Measurements from ENCODE around the gene ERC2.

The ERC2 gene

GRCh38 chr3:55675478-55675877 lies 792.8 kb downstream of the ERC2 start:
- Mint-ChIP-seq H3K4me3 (no peak overlapping the region), H3K27ac (no peak overlapping the region), H3K4me1 (peaks cover 26% of the 10 kb centered on the region), H3K36me3 (ENCODE audit: low read depth) (no peaks in the 10 kb centered on the region), H3K9me3 (no peaks in the 10 kb centered on the region), H3K27me3 (ENCODE audit: low read depth) (peaks cover 3% of the 10 kb centered on the region)
- TF ChIP-seq CTCF (IDR thresholded peaks at IDR 0.05; ENCODE audit: unreplicated experiment in 3 of 3), result no peak

DNA sequence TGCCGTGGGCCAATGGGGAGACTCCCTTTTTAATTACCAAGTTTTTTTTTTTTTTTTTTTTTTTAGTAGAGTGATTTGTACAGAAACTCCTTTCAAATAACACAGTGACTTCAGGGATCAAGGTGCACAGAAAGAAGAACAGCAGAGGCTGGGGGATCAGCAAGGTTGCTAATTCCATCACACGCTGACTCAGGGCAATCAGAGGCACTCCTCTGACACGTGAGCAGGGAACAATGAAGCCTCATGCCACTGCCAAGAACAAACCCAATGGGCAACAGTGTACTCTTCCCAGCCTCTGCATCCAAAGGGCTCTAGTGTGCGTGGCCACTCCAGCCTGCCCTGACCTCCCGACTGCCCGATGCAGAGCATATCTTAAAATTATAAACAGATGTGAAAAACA lies 794.5 kb downstream of the ERC2 start:
- H3K4me1 Mint-ChIP-seq, result peaks cover 16% of the 10 kb centered on the region
- H3K27ac Mint-ChIP-seq, result peak overlapping the region in 1 of 3 experiments; percentile 24
- H3K4me3 Mint-ChIP-seq, result no peak overlapping the region
- no peak for TF ChIP-seq CTCF (IDR thresholded peaks at IDR 0.05; ENCODE audit: unreplicated experiment in 3 of 3)
- peaks cover 3% of the 10 kb centered on the region for H3K27me3 Mint-ChIP-seq (ENCODE audit: low read depth)
- H3K36me3 Mint-ChIP-seq (ENCODE audit: low read depth), result no peaks in the 10 kb centered on the region
- no peaks in the 10 kb centered on the region for H3K9me3 Mint-ChIP-seq

DNA sequence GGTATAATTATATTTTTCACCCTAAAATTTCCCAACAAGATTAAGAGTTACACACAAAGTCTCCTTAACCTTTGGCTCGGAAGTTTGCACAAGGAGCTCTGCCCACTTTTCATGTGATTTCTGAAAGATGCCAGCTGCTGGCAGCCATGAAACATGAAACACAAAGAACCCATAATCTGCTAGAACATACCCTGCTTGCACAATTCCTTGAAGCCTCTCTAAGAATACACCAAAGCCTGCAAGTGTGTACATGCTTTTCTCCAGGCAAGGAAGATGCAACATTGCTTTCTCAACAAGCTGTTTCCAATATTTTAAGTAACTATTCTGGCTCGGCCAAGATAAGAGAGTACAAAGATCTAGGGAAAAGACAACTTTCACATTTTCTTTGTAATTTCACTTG lies 799.1 kb downstream of the ERC2 start:
- H3K9me3 Mint-ChIP-seq, result no peaks in the 10 kb centered on the region
- peaks cover 6% of the 10 kb centered on the region for H3K4me1 Mint-ChIP-seq
- no peak overlapping the region for H3K4me3 Mint-ChIP-seq
- no peaks in the 10 kb centered on the region for H3K36me3 Mint-ChIP-seq (ENCODE audit: low read depth)
- H3K27me3 Mint-ChIP-seq (ENCODE audit: low read depth), result peaks cover 6% of the 10 kb centered on the region
- no peak overlapping the region for H3K27ac Mint-ChIP-seq
- no peak for TF ChIP-seq CTCF (IDR thresholded peaks at IDR 0.05; ENCODE audit: unreplicated experiment in 3 of 3)

DNA sequence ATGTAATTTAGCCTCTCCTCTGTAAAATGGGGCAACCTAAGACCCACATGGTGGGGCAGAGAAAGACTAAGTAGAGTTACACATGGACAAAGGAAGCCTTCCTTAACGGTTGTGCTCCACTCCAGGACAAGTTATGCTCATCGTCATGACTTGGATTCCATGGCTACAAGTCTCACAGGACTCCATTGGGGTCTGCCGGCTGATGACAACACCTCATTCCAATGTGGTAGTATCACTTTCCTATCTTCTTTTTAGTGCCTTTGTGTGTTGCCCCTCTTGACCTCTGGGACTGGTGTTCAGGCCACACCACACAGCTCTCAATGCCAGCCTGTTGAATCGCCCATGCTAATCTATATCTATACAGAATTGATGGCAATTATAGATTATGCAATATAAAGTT lies 799.9 kb downstream of the ERC2 start:
- H3K9me3 Mint-ChIP-seq, result no peaks in the 10 kb centered on the region
- H3K27me3 Mint-ChIP-seq (ENCODE audit: low read depth), result peaks cover 4% of the 10 kb centered on the region
- peaks cover 6% of the 10 kb centered on the region for H3K4me1 Mint-ChIP-seq
- no peak overlapping the region for H3K4me3 Mint-ChIP-seq
- no peak for TF ChIP-seq CTCF (IDR thresholded peaks at IDR 0.05; ENCODE audit: unreplicated experiment in 3 of 3)
- no peaks in the 10 kb centered on the region for H3K36me3 Mint-ChIP-seq (ENCODE audit: low read depth)
- no peak overlapping the region for H3K27ac Mint-ChIP-seq

GRCh38 chr3:55664387-55664786 lies 803.9 kb downstream of the ERC2 start:
- no peaks in the 10 kb centered on the region for H3K9me3 Mint-ChIP-seq
- H3K27ac Mint-ChIP-seq, result no peak overlapping the region
- H3K4me1 Mint-ChIP-seq, result peaks cover 11% of the 10 kb centered on the region
- no peak overlapping the region for H3K4me3 Mint-ChIP-seq
- no peaks in the 10 kb centered on the region for H3K36me3 Mint-ChIP-seq (ENCODE audit: low read depth)
- peaks cover 4% of the 10 kb centered on the region for H3K27me3 Mint-ChIP-seq (ENCODE audit: low read depth)
- TF ChIP-seq CTCF (IDR thresholded peaks at IDR 0.05; ENCODE audit: unreplicated experiment in 3 of 3), result no peak

GRCh38 chr3:55662683-55663082 lies 805.6 kb downstream of the ERC2 start:
- Mint-ChIP-seq H3K4me3 (no peak overlapping the region), H3K9me3 (no peaks in the 10 kb centered on the region), H3K27me3 (ENCODE audit: low read depth) (peaks cover 4% of the 10 kb centered on the region), H3K36me3 (ENCODE audit: low read depth) (no peaks in the 10 kb centered on the region), H3K4me1 (peaks cover 11% of the 10 kb centered on the region), H3K27ac (no peak overlapping the region)
- no peak for TF ChIP-seq CTCF (IDR thresholded peaks at IDR 0.05; ENCODE audit: unreplicated experiment in 3 of 3)
